ENCODE results near the gene FBXW7. TPM values are rescaled to one million over a fixed set of nuclear protein-coding genes. Genes with fewer than 3 reads are reported as not detected.
A peak's percentile ranks its signal among the peaks of the same experiment; 100 is the strongest.

FBXW7 gene
- total RNA-seq, 1 donor from 2014 or later, result 56.7 TPM

GRCh38 chr4:152389359-152389758 lies 146.5 kb downstream of the FBXW7 start:
- TF ChIP-seq CTCF (IDR thresholded peaks at IDR 0.05; ENCODE audit: borderline replicate concordance), result no peak
- no peaks in the 10 kb centered on the region for H3K27me3 ChIP-seq (ENCODE audit: low read depth)
- H3K4me1 ChIP-seq, result peaks cover 11% of the 10 kb centered on the region
- no peak overlapping the region for H3K27ac ChIP-seq (replicated peaks)
- H3K4me3 ChIP-seq, result no peak overlapping the region
- H3K9me3 ChIP-seq (replicated peaks), result no peaks in the 10 kb centered on the region
- DNase-seq, result no peak
- no peaks in the 10 kb centered on the region for H3K36me3 ChIP-seq
- intact Hi-C loops (cut with micrococcal nuclease), result no loop called here

GRCh38 chr4:152385551-152385950 lies 150.3 kb downstream of the FBXW7 start:
- intact Hi-C loops (cut with micrococcal nuclease), result no loop called here

GRCh38 chr4:152382057-152382785 lies 153.7 kb downstream of the FBXW7 start:
- no peak for TF ChIP-seq CTCF (IDR thresholded peaks at IDR 0.05; ENCODE audit: borderline replicate concordance)
- Histone ChIP-seq H3K9me3 (replicated peaks) (no peaks in the 10 kb centered on the region), H3K4me3 (peak overlapping the region; percentile 63), H3K27me3 (ENCODE audit: low read depth) (no peaks in the 10 kb centered on the region), H3K36me3 (no peaks in the 10 kb centered on the region), H3K27ac (replicated peaks) (peak overlapping the region; percentile 84), H3K4me1 (peaks cover 47% of the 10 kb centered on the region)
- intact Hi-C loops (cut with micrococcal nuclease), result no loop called here
- no peak for DNase-seq

More at GRCh38 chr4:152385551-152385950, 150.3 kb downstream of the FBXW7 start:
- Histone ChIP-seq H3K27me3 (ENCODE audit: low read depth) (no peaks in the 10 kb centered on the region), H3K27ac (replicated peaks) (no peak overlapping the region), H3K4me1 (peaks cover 34% of the 10 kb centered on the region), H3K9me3 (replicated peaks) (no peaks in the 10 kb centered on the region), H3K4me3 (no peak overlapping the region), H3K36me3 (no peaks in the 10 kb centered on the region)
- no peak for DNase-seq
- peak; percentile 82 for TF ChIP-seq CTCF (IDR thresholded peaks at IDR 0.05; ENCODE audit: borderline replicate concordance)

- no peak for DNase-seq
- H3K27ac ChIP-seq (replicated peaks), result peak overlapping the region; percentile 84
- H3K4me1 ChIP-seq, result peaks cover 47% of the 10 kb centered on the region
- no peaks in the 10 kb centered on the region for H3K36me3 ChIP-seq
- no peaks in the 10 kb centered on the region for H3K27me3 ChIP-seq (ENCODE audit: low read depth)
- H3K9me3 ChIP-seq (replicated peaks), result no peaks in the 10 kb centered on the region
- intact Hi-C loops (cut with micrococcal nuclease), result no loop called here
- TF ChIP-seq CTCF (IDR thresholded peaks at IDR 0.05; ENCODE audit: borderline replicate concordance), result no peak
- peak overlapping the region; percentile 63 for H3K4me3 ChIP-seq
These were observed 155.0 kb downstream of the FBXW7 start for GRCh38 chr4:152380919-152381318.

- no peak for TF ChIP-seq CTCF (IDR thresholded peaks at IDR 0.05; ENCODE audit: borderline replicate concordance)
- Histone ChIP-seq H3K27me3 (ENCODE audit: low read depth) (no peaks in the 10 kb centered on the region), H3K4me3 (peak overlapping the region; percentile 63), H3K27ac (replicated peaks) (peak overlapping the region; percentile 84), H3K36me3 (no peaks in the 10 kb centered on the region), H3K4me1 (peaks cover 48% of the 10 kb centered on the region), H3K9me3 (replicated peaks) (no peaks in the 10 kb centered on the region)
- intact Hi-C loops (cut with micrococcal nuclease), result no loop called here
- no peak for DNase-seq
These were observed 155.7 kb downstream of the FBXW7 start for GRCh38 chr4:152380185-152380584.
